Measurements from ENCODE around the gene SLC10A7. TPM values are rescaled to one million over a fixed set of nuclear protein-coding genes. Genes with fewer than 3 reads are reported as not detected.
A peak's percentile ranks its signal among the peaks of the same experiment; 100 is the strongest.

Gene SLC10A7
- total and polyA plus RNA-seq, 7 experiments from 2014 or later: 7.9 to 26.8 (median 15.0) TPM

- Mint-ChIP-seq H3K27ac (no peak overlapping the region), H3K4me1 (peaks cover 0 to 7% (median 4%) of the 10 kb centered on the region in 7 donors), H3K36me3 (peaks cover 24 to 56% (median 35%) of the 10 kb centered on the region in 5 donors), H3K9me3 (peaks cover 0 to 2% (median 0%) of the 10 kb centered on the region in 11 donors), H3K27me3 (no peaks in the 10 kb centered on the region), H3K4me3 (no peak overlapping the region)
- CTCF ChIA-PET: no interaction called here
- Histone ChIP-seq H3K4me3 (ENCODE audit: low read length) (no peak overlapping the region), H3K27me3 (ENCODE audit: control insufficient read depth in 2 of 2, insufficient read depth in 2 of 2, low read length in 2 of 2) (no peaks in the 10 kb centered on the region), H3K27ac (ENCODE audit: low read depth, low read length) (no peak overlapping the region), H3K36me3 (ENCODE audit: control insufficient read depth in 2 of 3, insufficient read depth in 3 of 3, low read length in 3 of 3) (no peaks in the 10 kb centered on the region), H3K4me1 (ENCODE audit: control insufficient read depth in 2 of 2, insufficient read depth in 2 of 2, low read length in 2 of 2) (no peaks in the 10 kb centered on the region), H3K9me3 (ENCODE audit: control insufficient read depth in 2 of 3, low read length in 3 of 3) (no peaks in the 10 kb centered on the region)
- DNase-seq: no peak
- intact Hi-C loops (cut with micrococcal nuclease): no loop called here
- POLR2A ChIA-PET: no interaction called here
- ATAC-seq: no peak
Observed at GRCh38 chr4:146506272-146506671, 15.5 kb downstream of the SLC10A7 start.

- no peak overlapping the region for H3K4me3 ChIP-seq (ENCODE audit: low read length)
- CTCF ChIA-PET: no interaction called here
- no peak for DNase-seq
- Mint-ChIP-seq H3K36me3 (peaks cover 10 to 24% (median 16%) of the 10 kb centered on the region in 5 donors), H3K4me1 (peaks cover 9 to 22% (median 19%) of the 10 kb centered on the region in 7 donors), H3K27ac (no peak overlapping the region), H3K27me3 (no peaks in the 10 kb centered on the region), H3K9me3 (no peaks in the 10 kb centered on the region), H3K4me3 (no peak overlapping the region)
- no peaks in the 10 kb centered on the region for H3K9me3 ChIP-seq (ENCODE audit: control insufficient read depth in 2 of 3, low read length in 3 of 3)
- no peaks in the 10 kb centered on the region for H3K4me1 ChIP-seq (ENCODE audit: control insufficient read depth in 2 of 2, insufficient read depth in 2 of 2, low read length in 2 of 2)
- intact Hi-C loops (cut with micrococcal nuclease): no loop called here
- H3K36me3 ChIP-seq (ENCODE audit: control insufficient read depth in 2 of 3, insufficient read depth in 3 of 3, low read length in 3 of 3): no peaks in the 10 kb centered on the region
- POLR2A ChIA-PET: no interaction called here
- H3K27ac ChIP-seq (ENCODE audit: low read depth, low read length): no peak overlapping the region
- H3K27me3 ChIP-seq (ENCODE audit: control insufficient read depth in 2 of 2, insufficient read depth in 2 of 2, low read length in 2 of 2): no peaks in the 10 kb centered on the region
- no peak for ATAC-seq
Observed at GRCh38 chr4:146500216-146500615, 21.5 kb downstream of the SLC10A7 start.

DNA sequence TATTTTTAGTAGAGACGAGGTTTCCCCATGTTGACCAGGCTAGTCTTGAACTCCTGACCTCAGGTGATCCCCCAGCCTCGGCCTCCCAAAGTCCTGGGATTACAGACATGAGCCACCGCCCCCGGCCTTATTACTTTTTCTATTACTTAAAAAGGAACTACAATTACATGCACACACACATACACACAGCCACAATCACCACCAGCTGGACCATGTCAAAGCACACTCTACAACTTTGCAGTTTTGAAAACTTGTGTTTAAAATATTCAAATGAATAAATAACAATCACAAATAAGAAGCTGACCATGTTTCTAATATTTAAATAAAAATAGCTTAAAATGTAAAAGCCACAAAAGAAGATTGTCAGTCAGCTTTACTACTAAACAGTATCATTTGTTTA is 23.4 kb downstream of the SLC10A7 start:
- Histone ChIP-seq H3K27me3 (ENCODE audit: control insufficient read depth in 2 of 2, insufficient read depth in 2 of 2, low read length in 2 of 2) (no peaks in the 10 kb centered on the region), H3K36me3 (ENCODE audit: control insufficient read depth in 2 of 3, insufficient read depth in 3 of 3, low read length in 3 of 3) (no peaks in the 10 kb centered on the region), H3K4me1 (ENCODE audit: control insufficient read depth in 2 of 2, insufficient read depth in 2 of 2, low read length in 2 of 2) (no peaks in the 10 kb centered on the region), H3K27ac (ENCODE audit: low read depth, low read length) (no peak overlapping the region), H3K9me3 (ENCODE audit: control insufficient read depth in 2 of 3, low read length in 3 of 3) (no peaks in the 10 kb centered on the region), H3K4me3 (ENCODE audit: low read length) (no peak overlapping the region)
- CTCF ChIA-PET: no interaction called here
- peaks cover 12 to 30% (median 21%) of the 10 kb centered on the region in 7 donors for H3K4me1 Mint-ChIP-seq
- no peak for ATAC-seq
- DNase-seq: no peak
- no peaks in the 10 kb centered on the region for H3K9me3 Mint-ChIP-seq
- intact Hi-C loops (cut with micrococcal nuclease): no loop called here
- no peak overlapping the region for H3K4me3 Mint-ChIP-seq
- no peak overlapping the region for H3K27ac Mint-ChIP-seq
- H3K27me3 Mint-ChIP-seq: no peaks in the 10 kb centered on the region
- peaks cover 10 to 29% (median 14%) of the 10 kb centered on the region in 5 donors for H3K36me3 Mint-ChIP-seq
- POLR2A ChIA-PET: no interaction called here

- Mint-ChIP-seq H3K4me1 (peaks cover 13 to 43% (median 30%) of the 10 kb centered on the region in 7 donors), H3K4me3 (no peak overlapping the region), H3K36me3 (peaks cover 3 to 34% (median 17%) of the 10 kb centered on the region in 5 donors), H3K9me3 (peaks cover 0 to 1% (median 0%) of the 10 kb centered on the region in 11 donors), H3K27me3 (no peaks in the 10 kb centered on the region), H3K27ac (no peak overlapping the region)
- no peaks in the 10 kb centered on the region for H3K36me3 ChIP-seq (ENCODE audit: control insufficient read depth in 2 of 3, insufficient read depth in 3 of 3, low read length in 3 of 3)
- ChIA-PET CTCF (no interaction called here), POLR2A (no interaction called here)
- intact Hi-C loops (cut with micrococcal nuclease): no loop called here
- ATAC-seq: no peak
- no peaks in the 10 kb centered on the region for H3K27me3 ChIP-seq (ENCODE audit: control insufficient read depth in 2 of 2, insufficient read depth in 2 of 2, low read length in 2 of 2)
- H3K27ac ChIP-seq (ENCODE audit: low read depth, low read length): no peak overlapping the region
- no peaks in the 10 kb centered on the region for H3K9me3 ChIP-seq (ENCODE audit: control insufficient read depth in 2 of 3, low read length in 3 of 3)
- H3K4me1 ChIP-seq (ENCODE audit: control insufficient read depth in 2 of 2, insufficient read depth in 2 of 2, low read length in 2 of 2): no peaks in the 10 kb centered on the region
- no peak overlapping the region for H3K4me3 ChIP-seq (ENCODE audit: low read length)
- DNase-seq: no peak
Observed at GRCh38 chr4:146495269-146495668, 26.5 kb downstream of the SLC10A7 start.

- intact Hi-C loops (cut with micrococcal nuclease): no loop called here
- Histone ChIP-seq H3K4me1 (ENCODE audit: control insufficient read depth in 2 of 2, insufficient read depth in 2 of 2, low read length in 2 of 2) (no peaks in the 10 kb centered on the region), H3K27me3 (ENCODE audit: control insufficient read depth in 2 of 2, insufficient read depth in 2 of 2, low read length in 2 of 2) (no peaks in the 10 kb centered on the region), H3K4me3 (ENCODE audit: low read length) (no peak overlapping the region), H3K36me3 (ENCODE audit: control insufficient read depth in 2 of 3, insufficient read depth in 3 of 3, low read length in 3 of 3) (no peaks in the 10 kb centered on the region), H3K27ac (ENCODE audit: low read depth, low read length) (no peak overlapping the region), H3K9me3 (ENCODE audit: control insufficient read depth in 2 of 3, low read length in 3 of 3) (no peaks in the 10 kb centered on the region)
- CTCF ChIA-PET: interaction anchor here (0.6 to 1.7 kb wide), 2 partner anchors 11 to 539 kb away, joined by 4 to 5 read pairs; no protein-coding TSS in a partner anchor
- peaks cover 3 to 34% (median 17%) of the 10 kb centered on the region in 5 donors for H3K36me3 Mint-ChIP-seq
- ATAC-seq: no peak
- H3K4me1 Mint-ChIP-seq: peaks cover 16 to 51% (median 38%) of the 10 kb centered on the region in 7 donors
- DNase-seq: no peak
- POLR2A ChIA-PET: no interaction called here
- peaks cover 0 to 1% (median 0%) of the 10 kb centered on the region in 11 donors for H3K9me3 Mint-ChIP-seq
- no peak overlapping the region for H3K4me3 Mint-ChIP-seq
- H3K27ac Mint-ChIP-seq: peak overlapping the region in 1 of 9 donors; percentile 45
- no peaks in the 10 kb centered on the region for H3K27me3 Mint-ChIP-seq
Observed at GRCh38 chr4:146494143-146494542, 27.6 kb downstream of the SLC10A7 start.

DNA sequence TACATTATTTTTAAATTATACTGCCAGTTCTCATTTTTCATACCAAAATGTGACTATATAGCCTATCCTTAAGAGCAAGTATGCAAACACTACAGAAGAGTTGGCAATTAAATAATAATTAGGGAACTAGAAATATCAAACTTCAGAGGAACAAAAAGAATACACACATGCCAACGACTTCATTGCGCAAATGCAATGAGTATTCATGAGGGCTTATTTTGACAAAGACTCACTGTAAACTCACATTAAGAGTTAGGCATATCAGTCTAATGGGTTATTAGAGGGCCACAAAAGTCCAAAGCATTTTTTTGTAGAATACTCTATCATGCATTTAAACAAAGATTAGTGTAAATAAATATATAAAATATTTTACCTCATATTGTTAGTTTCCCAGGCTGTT is 31.6 kb downstream of the SLC10A7 start:
- Histone ChIP-seq H3K9me3 (ENCODE audit: control insufficient read depth in 2 of 3, low read length in 3 of 3) (no peaks in the 10 kb centered on the region), H3K4me1 (ENCODE audit: control insufficient read depth in 2 of 2, insufficient read depth in 2 of 2, low read length in 2 of 2) (peaks cover 0 to 5% of the 10 kb centered on the region in 2 donors), H3K36me3 (ENCODE audit: control insufficient read depth in 2 of 3, insufficient read depth in 3 of 3, low read length in 3 of 3) (no peaks in the 10 kb centered on the region), H3K27ac (ENCODE audit: low read depth, low read length) (no peak overlapping the region), H3K27me3 (ENCODE audit: control insufficient read depth in 2 of 2, insufficient read depth in 2 of 2, low read length in 2 of 2) (no peaks in the 10 kb centered on the region), H3K4me3 (ENCODE audit: low read length) (no peak overlapping the region)
- H3K27me3 Mint-ChIP-seq: no peaks in the 10 kb centered on the region
- peaks cover 15 to 55% (median 38%) of the 10 kb centered on the region in 7 donors for H3K4me1 Mint-ChIP-seq
- CTCF ChIA-PET: no interaction called here
- no peak overlapping the region for H3K4me3 Mint-ChIP-seq
- ATAC-seq (no peak), DNase-seq (no peak)
- intact Hi-C loops (cut with micrococcal nuclease): no loop called here
- peaks cover 0 to 6% (median 1%) of the 10 kb centered on the region in 11 donors for H3K9me3 Mint-ChIP-seq
- no peak overlapping the region for H3K27ac Mint-ChIP-seq
- H3K36me3 Mint-ChIP-seq: peaks cover 9 to 50% (median 38%) of the 10 kb centered on the region in 5 donors
- POLR2A ChIA-PET: no interaction called here

- intact Hi-C loops (cut with micrococcal nuclease): no loop called here
- CTCF ChIA-PET: no interaction called here
- no peaks in the 10 kb centered on the region for H3K9me3 ChIP-seq (ENCODE audit: control insufficient read depth in 2 of 3, low read length in 3 of 3)
- Mint-ChIP-seq H3K27me3 (no peaks in the 10 kb centered on the region), H3K27ac (no peak overlapping the region), H3K9me3 (peaks cover 4 to 19% (median 9%) of the 10 kb centered on the region in 11 donors), H3K4me3 (no peak overlapping the region), H3K4me1 (peaks cover 13 to 51% (median 36%) of the 10 kb centered on the region in 7 donors), H3K36me3 (peaks cover 6 to 56% (median 47%) of the 10 kb centered on the region in 5 donors)
- no peaks in the 10 kb centered on the region for H3K27me3 ChIP-seq (ENCODE audit: control insufficient read depth in 2 of 2, insufficient read depth in 2 of 2, low read length in 2 of 2)
- no peak overlapping the region for H3K4me3 ChIP-seq (ENCODE audit: low read length)
- DNase-seq: no peak
- ATAC-seq: no peak
- H3K4me1 ChIP-seq (ENCODE audit: control insufficient read depth in 2 of 2, insufficient read depth in 2 of 2, low read length in 2 of 2): peaks cover 0 to 5% of the 10 kb centered on the region in 2 donors
- H3K27ac ChIP-seq (ENCODE audit: low read depth, low read length): no peak overlapping the region
- POLR2A ChIA-PET: no interaction called here
- H3K36me3 ChIP-seq (ENCODE audit: control insufficient read depth in 2 of 3, insufficient read depth in 3 of 3, low read length in 3 of 3): no peaks in the 10 kb centered on the region
Observed at GRCh38 chr4:146488495-146489174, 33.1 kb downstream of the SLC10A7 start.

All from naive thymus-derived CD4-positive, alpha-beta T cell (primary cell).